Stromal cell of bone marrow (primary cell): ENCODE data around the gene GATD1.

ENCODE experiments used
- DNase-seq: peaks from one replicate; pipeline ENCODE4 v3.0.0-alpha.2; 2012; ENCODE audit warnings: low read depth

The GATD1 gene

DNA sequence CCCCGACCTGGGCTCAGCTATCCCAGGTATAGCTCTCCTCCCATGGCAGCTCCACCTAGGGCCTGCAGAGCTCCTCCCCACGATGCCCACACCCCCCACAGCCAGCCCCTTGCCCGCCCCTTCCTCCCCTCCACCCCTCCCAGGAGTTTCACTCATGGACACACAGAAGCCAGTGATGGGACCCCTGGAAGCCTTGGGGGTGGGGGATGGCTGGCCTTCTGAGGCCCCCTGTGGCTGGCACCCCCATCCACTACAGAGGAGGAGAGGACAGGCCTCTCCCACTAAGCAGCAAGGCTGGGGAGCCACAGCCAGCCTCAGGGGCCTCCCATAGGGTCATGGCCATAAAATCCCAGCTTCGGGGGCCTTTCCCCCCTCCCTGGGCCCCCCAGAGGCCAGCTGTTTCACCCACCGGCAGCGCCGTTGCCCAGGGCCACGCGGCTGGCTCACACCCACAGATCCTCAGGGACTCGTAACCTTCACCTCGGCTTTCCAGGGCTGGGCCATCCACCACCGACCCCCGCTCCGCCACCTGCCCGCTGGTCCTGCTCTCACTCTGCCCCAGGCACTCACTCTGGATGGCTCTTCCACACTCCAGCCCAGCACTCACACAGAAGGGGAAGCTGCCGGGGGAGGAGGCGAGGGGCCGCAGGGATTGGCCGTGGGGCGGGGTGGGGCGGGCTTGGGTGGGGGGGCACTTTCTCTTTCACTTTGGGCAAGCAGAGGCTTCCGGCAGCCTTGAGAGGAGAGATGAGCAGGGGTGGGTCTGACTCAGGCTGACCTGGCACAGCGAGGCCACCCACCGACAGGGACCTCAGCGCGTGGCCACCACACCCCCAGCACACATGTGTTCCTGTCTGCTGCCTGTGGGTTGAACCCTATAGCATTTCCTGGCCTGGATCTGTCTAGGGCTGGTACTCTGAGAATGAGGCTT, 18.6 kb upstream of the GATD1 start:
- peak; percentile 58 for DNase-seq

DNA sequence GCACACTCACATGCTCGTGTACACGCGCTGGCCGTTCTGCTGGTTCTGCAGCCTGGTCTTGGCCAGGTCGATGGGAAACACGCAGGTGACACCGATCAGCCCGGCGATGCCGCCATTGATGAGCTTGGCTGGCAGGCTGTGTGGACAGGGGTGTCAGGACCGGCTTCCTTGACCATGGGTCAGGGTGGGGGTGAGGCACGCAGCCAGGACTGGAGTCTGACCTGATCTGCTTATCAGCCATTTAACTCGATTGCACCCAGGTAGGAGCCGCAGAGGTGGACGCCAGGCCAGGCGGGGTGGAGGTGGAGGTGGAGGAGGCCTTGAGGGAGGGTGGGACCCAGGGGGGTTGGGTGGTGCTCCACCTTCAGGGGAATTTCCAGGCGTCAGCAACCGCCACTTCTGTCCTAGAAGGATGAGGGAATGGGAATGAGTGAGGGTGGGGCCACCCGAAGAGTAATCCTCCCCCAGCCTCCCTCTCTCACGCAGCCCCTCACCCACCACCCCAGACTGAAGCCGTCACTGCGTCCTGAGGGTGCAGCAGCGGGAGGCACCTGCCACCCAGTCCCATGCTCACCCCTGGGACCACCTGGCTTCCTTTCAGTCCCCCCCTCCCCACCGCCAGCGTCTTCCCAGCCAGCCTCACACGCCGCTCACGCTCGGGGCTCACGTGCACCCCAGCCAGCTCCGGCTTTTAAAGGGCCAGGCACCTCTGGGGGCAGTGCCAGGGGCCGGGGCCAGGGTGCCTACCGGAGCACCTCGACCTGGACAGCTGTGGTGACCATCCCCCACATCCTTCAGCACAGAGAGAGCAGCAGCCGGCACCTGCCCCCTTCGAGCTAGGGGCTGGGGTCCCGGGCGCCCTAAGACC, 17.7 kb upstream of the GATD1 start:
- DNase-seq: no peak

DNA sequence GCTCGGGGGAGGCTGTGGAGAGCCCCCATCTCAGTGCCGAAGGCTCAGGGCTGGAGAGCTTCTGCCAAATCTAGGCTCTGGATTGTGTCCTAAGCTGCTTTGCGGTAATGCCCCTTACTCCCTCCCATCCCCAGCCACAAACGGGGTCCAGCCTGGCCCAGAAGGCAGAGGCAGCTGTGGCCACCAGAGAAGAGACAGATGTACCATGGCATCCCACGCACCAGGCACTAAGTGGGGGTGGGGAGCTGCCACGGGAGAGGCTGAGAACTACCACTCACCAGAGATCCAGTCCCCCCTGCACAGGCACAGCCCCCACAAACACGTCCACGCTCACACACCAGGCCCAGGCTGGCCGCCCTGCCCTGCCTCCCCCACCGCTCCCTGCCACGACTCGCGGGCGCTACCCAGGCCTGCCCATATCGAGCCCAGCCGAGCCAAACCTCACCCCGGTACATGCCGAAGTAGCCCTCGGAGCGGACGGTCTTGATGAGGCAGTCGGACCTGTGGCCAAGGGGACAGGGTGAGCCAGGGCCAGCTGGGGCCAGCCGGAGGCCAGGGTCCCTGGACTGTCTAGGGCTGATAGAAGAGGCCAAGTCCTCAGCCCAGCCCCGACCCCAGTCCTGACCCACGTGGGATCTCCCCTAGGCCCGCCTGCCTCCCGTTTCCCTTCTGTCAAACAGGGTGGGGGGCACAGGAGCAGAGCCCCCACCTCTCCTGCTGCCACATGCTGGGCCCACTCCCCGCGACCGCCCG, 16.9 kb upstream of the GATD1 start:
- no peak for DNase-seq

DNA sequence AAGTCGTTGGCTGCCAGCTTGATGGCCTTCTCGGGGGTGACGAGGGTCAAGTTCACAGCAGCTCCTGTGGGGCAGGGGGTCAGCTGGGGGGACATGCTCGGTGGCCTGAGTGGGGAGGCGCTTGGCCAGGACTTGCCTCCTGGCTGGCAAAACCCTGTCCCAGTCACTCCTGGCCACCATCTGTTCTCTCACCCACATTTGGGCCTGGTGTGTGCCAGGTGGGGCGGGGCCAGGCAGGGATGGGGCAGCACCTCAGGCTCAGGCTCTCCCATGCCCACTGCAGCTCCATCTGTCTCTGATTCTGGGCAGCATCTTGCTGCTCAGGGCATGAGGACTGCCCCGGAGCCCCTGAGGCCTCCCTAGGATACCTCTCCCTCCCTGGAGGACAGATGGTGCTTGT, 16.3 kb upstream of the GATD1 start:
- DNase-seq: no peak

DNA sequence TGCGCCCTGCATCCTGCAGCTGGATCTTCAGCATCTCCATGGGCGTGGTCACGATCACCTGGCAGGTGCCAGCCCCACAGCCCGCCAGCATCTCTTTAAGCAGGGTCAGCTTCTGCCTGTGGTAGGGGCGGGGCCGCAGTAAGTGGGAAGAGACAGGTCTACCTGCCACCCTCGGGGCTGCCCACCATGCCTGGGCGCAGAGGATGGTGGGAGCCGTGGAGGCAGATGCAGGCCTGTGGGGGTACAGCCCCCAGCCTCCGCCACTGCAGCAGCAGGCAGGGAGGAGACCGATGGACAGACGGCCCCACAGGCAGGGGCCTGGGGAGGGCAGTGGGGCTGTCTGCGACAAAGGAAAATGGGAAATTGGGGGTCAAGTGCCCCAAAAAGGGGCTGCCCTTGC, 15.6 kb upstream of the GATD1 start:
- no peak for DNase-seq

DNA sequence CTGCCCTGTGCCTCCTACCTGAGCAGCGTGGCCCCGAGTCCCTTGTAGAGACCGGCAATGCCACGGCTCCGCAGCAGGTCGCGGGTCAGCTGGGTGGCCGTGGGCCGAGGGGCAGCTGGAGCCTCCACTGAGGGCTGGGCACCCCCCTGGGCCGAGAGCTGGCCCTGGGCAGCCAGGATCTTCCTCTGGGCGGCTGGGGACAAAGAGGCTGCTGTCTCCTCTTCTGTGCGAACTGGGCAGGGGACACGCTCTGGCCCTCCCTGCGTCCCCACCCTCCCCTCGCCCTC, 15.2 kb upstream of the GATD1 start:
- DNase-seq: no peak

DNA sequence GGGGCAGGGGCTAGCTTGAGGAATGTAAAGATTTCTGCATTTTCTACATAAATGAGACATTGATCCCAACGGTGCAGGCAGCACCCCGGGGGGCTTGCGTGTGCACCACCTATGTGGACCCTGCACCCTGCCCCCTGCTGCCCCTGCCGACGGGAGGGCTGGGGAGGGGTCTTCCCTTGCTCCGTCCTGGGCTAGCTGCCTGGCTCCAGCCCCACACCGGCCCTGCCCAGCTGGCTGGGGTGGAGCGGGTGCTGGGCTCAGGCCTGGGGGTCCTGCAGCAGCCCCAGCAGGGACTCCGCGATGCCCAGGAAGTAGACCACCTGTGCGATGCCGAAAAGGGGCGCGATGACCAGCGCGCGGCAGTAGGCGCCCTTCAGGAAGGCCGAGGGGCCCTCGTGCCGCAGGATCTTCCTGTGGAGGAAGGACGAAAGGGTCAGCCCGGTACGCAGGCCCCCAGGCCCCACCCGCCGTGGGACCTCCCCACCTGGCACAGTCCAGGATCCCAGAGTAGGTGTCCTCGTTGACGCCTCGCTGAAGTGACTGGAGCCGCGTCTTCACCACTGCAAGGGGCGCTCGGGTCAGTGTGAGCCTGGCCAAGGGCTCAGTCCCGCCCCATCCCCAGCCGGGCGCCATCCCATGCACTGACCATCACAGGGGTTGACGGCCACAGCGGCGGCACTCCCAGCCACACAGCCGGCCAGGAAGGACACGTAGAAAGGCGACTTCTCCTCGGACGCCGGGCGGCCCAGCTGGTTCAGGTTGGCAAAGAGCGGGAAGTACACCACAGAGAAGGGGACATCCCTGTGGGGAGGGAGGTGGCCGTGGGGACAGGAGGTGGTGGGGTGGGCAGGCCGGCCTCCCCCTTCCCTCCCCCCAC, 14.6 kb upstream of the GATD1 start:
- DNase-seq: no peak

DNA sequence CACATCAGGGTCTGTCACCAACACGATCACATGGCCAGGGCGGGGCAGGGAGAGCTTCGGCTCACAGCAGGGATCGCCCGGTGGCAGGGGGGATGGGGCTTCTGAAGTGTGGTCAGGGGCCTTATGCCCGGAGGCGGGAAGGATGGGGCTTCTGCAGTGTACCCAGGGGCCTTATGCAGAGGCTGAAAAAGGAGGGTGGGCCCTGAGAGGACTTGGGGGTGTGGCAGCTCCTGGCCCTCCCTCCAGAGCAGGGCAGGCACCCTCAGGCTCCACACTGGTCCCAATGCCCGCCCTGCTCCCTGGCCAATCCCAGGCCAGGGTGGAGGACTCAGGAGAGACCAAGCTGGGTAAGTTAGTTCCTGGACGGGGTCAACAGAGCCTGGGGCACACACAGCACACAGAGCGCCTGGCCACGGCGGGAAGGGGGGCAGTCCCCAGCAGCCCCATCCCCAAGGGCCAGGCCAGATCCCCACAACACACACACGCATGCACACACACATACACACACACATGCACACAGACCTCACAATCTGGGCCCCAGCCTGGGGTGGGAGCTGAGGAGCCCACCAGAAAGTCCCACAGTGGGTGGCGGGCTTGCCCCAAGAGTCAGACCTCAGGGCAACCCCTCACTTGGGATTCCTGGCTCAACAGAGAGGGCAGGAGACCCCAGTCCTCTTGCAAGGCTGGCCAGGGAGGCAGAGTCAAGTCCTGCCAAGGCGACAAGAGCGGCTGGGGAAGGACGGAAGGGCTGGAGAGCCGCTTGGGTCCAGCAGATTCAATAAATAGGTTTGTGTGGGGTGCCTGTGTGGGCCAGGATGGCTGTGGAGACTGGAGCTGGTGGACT, 13.7 kb upstream of the GATD1 start:
- no peak for DNase-seq

DNA sequence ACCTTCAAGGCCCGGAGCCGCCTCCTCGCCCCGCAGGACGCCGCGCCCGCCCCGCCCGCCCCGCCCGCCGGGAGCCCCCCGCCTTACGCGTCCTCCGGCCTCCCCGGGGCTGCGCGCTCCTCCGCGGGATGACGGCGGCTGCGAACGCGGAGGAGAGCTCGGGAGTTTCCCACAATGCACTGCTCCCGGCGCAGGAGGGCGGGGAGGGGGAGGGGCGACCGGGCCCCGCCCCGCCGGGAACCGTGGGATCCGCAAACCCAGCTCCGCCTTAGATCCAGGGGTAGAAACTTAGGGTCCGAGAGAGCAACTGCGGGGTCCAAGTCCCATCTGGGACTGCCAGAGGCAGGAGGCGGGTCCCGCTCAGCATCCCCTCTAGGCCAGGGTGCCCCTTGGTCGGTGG, 12.7 kb upstream of the GATD1 start, which contains the start of gene CEND1:
Gene CEND1, minus strand, starts transcription at position 148 of the 400 bp plus-strand sequence. CDS start 1,514 bp downstream, outside the sequence.
- no peak for DNase-seq

DNA sequence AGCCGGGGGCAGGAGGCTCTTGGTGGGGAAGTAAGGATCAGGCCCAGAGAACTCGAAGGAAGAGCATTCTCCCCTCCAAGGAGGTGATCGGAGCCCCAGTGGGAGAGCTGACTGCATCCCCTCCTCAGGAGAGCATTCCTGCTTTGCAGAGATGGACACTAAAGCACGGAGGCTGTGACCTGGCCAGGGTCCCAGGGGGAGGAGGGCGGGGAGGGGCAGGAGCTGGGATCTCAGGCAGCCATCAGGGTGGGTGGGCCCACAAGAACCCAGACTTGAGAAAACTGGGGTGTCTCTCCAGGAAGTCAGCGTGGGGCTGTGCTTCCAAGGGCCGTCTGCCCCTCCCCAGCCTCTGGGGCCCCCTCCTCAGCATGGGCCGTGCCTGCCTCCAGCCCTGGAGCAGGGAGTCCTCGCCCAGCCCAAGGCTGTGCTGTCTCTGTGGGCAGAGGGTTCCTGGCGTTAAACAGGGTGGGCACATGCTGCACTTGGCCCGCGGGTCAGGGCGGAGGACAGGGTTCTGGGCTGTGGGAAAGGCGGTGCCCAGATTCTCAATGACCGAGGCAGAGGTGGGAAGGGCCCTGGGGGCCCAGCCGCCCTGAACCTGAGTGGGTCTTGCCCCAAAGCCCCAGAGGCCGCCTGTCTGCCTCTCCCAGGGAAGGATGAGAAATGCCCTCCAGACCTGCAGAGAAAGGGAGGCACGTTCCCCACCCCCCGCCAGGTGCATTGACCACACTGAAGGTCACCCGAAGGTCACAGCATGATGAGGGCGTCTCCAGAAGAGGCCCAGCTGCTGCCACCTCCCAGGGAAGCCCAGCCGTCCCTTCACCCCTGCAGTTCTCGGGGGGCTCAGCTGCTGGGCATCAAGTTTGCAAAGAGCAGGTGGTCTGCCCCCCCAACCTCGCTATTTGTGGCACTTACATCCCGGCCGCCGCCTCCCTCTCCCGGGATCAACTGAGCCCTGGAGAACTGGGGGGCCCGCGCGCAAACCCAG, 12.0 kb upstream of the GATD1 start:
- no peak for DNase-seq

DNA sequence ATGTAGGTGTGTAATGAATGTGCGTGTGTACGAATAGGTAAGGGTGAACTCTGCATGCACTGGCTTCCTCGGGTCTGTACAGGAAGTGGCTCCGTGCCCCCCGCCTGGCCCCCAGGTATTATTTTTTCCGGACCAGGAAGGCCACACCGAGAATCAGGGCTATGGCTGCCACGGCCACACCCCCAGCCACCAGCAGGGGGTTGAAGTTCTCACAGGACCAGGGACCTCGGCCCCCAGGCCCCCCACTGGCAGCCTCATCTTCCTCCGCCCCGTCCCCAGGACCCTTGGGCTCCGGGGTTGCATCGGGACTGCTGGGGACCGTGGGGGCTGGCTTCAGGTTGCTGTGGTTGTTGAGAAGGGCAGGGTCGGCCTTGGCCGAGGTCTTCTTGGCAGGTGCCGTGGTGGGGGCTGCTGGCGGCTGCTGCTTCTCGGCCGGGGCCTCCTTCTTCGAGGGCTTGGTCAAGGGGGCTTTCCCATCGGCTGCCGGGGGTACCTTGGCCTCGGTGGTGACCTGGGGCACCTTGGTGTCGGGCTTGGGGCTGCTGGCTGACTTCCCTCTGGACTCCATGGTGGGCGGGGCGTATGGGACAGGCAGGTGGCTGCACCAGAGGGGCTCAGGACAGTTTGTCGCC, 10.8 kb upstream of the GATD1 start:
- DNase-seq: no peak

DNA sequence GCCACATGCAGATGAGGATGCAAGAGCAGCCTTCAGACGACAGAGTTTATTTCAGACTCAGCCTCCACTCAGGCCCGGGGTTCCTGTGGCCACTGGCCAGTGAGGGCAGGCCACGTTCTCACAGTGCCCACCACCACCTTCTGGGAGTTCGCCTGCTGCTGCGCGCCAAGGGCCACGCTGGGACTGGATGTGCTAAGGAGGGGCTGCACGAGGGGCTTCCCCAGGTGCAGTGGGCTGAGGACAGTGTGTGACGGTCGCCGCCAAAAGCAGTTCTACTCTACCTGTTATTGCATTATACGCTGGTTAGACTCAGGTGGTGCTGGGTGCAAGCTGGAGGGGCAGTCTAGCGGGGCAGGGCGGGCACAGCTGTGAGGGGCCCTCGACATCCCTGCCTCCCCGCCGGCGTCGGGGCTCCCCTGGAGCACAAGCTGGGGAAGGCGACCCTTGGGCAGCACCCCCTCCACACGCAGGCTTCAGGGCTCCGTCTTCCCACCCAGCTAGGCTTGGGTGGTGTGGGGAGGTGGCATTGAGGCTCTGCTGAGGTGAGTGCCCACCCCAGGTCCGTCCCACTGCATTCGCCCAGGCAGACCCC, 9.9 kb upstream of the GATD1 start:
- no peak for DNase-seq

DNA sequence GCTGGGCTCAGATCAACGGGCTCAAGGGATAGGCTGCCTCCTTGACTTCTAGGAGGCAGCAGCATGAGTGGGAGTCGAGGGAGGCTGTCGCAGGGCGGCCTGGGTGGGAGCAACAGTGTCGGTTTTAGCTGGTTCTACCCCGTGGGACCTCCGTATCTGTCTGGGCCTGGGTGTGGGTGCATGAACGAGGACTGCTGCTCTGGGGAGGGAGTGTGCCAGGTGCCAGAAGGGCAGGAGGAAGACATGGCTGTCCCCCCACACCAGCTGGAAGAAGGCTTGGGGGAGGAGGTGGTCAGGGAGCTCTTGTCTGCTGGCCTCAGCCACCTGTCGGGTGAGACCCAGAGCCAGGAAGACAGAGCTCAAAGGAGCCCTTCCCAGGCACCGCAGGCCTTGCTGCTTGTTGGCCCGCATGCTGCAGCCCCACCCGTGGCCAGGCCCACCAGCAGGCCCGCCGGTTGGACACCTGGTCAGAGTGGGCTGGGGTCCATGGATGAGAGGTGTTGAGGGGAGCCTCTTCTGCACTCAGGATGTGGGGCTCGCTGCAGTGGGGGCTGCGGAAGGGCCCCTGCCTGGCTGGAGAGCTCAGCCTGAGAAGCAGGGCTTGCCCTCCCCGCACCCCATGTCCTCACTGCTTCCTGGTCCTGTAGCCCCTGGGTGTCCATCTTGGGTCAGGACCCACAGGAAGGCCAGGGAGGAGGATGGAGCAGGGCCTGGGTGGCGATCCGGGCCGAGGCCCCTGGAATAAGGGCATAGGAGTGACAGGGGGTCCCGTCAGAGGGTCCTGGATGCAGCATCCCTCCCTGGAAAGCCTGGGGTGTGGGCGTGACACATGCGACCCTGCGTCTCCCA, 9.2 kb upstream of the GATD1 start:
- no peak for DNase-seq

DNA sequence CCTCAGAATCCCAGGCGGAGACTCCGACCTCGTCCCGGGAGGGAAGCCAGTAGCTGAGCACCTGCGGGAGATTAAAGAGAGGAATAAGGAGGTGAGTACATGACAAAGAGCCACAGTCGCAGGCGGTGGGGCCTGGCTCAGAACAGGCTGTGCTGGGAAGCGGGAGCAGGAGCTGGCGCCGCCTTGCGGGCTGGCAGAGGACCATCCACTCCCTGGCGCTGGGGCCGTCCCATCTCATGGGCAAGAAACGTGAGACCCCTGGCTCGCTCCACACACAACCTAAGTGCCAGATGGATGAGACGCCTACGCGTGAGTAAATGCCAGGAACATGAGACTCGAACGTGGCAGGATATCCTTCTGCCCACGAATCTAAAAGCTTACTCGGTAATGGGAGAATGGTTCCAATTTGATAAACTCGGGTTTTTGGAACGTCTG, 6.3 kb upstream of the GATD1 start:
- DNase-seq: peak; percentile 57

DNA sequence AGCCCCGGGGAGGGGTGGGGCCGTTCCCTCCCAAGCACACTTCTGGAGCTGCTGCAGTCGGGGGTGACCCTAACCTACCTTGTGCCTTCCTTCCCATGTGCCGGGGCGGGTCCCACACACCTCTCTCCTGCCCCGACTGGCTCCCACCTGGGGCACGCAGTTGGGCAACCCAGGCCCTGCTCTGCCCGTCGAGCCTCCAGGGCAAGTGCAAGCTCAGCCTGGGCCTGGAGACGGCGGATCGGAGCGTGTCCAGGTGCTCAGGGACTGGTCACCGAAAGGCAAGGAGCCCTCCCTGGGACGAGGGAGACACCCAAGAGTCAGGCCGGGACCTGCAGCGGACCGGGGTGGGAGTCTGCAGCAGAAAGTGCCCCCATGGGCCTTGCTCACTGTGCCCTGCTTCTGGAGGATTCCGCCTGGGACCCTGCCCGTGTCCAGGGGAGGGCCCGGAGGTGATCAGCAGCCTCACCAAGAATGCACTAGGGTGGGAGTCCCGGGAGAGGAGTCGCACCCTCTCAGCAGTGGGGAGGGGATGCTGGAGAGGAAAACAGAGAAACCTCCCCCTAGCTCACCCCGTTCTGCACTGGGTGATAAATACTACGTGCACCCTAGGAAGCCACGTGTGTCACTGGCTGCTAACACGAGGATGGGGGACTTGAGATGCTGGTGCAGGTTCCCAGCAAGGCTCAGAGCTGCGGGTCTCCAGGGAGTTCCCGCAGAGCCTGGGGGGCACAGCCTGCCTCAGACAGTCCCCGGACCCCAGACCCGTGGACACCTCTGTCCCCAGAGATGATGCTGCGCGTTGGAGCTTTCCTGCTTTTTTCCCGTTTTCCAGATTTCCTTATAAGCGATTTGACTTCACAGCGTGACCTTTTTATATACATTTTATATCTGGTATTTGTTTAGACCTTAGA, 5.2 kb upstream of the GATD1 start:
- no peak for DNase-seq

DNA sequence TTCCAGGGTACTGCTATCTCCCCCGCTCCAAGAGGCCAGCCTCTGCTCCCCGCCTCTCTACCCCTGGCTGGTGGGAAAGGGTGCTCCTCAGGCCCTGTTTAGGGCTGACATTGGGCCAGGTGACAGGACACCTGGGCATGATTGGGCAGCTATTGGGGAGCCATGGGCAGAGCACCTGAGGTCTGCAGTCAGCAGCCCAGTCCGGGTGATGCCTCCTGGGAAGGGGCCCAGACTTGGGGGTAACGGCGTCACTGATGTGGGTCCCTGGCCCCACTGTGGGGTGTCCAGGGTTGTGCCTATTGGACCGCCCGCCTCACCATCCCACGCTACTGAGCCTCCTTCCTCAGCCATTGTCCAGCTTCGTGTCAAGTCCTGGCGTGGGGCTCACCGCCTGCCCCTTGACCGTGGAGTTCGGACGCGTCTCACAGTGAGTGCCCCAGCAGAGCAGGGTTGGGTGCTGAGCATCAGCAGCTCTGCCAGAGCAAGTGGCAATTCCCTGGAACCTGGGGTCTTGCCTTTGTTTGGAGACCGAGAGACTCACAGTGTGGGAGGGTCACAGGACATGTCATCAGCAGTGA, 2.8 kb upstream of the GATD1 start:
- DNase-seq: no peak
